ENCODE measurements around the gene TNFRSF19.

GRCh38 chr13:23550163-23550562 is 20.0 kb upstream of the TNFRSF19 start:
- TF ChIP-seq, protein P1, sequence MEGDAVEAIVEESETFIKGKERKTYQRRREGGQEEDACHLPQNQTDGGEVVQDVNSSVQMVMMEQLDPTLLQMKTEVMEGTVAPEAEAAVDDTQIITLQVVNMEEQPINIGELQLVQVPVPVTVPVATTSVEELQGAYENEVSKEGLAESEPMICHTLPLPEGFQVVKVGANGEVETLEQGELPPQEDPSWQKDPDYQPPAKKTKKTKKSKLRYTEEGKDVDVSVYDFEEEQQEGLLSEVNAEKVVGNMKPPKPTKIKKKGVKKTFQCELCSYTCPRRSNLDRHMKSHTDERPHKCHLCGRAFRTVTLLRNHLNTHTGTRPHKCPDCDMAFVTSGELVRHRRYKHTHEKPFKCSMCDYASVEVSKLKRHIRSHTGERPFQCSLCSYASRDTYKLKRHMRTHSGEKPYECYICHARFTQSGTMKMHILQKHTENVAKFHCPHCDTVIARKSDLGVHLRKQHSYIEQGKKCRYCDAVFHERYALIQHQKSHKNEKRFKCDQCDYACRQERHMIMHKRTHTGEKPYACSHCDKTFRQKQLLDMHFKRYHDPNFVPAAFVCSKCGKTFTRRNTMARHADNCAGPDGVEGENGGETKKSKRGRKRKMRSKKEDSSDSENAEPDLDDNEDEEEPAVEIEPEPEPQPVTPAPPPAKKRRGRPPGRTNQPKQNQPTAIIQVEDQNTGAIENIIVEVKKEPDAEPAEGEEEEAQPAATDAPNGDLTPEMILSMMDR (IDR thresholded peaks at IDR 0.05) = no peak
- no peak for TF ChIP-seq POLR2A (IDR thresholded peaks at IDR 0.05)
